Activated T-helper 1 cell treated with anti-CD3 and anti-CD28 coated beads, Interleukin-2, amount 50 U/mL, for 16 hours (primary cell): ENCODE results near the gene TTLL11.
"Not testable (repeated sequence)": the region's sequence is repeated elsewhere in the genome, so short reads cannot be mapped to it uniquely, and the experiment has no call there.

ENCODE experiments used
- DNase-seq, 2 donors: peaks; one replicate each; pipeline ENCODE4 v3.0.0-alpha.2; 2020; ENCODE audit warnings: low read depth in 1 of 2, low spot score in 1 of 2

The TTLL11 gene

DNA sequence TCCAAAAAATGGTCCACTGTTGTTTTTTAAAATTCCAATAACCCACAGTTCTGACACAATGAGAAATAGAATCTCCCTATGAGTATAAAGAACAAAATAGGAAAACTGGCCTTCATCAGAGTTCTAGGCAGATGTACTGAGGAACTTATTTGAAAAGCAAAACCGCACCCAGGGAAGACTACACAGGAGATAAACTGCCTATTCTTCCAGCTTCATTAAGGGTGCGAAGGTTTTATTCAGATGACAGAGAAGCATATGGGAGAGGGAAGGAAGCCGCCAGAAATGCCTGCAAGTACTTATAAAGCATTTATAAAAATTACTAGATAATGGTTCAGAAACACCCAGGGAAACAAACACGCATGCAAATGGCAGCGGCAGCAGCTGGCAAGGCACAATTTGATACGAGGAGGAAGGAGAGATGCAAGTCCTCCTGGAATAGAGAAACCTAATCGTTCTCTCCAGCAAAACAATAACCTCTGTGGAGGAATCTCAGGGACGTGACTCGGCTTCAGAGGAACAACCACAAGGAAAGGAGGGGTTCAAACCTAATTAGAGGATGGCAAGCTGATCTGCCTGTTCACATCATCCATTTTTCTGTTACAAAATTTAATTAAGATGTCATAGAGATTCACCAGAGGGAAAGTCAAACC is 9.0 kb downstream of the TTLL11 start:
- no peak for DNase-seq

DNA sequence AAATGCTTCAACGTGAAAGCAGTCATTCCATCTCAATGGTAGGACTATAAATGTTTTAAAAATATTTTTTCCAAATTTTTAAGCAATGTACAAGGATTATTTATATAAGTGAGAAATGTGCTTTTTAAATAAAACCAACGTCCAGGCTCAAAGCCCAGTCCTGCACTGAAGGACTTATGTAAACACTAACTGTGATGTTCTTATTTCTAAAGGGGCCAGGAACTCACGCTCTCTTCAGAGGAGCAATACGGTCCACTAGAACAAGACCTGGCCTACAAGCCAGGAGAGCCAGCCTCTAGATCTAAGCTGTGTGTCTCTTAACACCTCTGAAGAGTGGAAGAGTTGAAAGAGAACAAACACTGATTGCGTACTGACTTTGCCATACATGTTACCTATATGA is 12.1 kb downstream of the TTLL11 start:
- no peak for DNase-seq

DNA sequence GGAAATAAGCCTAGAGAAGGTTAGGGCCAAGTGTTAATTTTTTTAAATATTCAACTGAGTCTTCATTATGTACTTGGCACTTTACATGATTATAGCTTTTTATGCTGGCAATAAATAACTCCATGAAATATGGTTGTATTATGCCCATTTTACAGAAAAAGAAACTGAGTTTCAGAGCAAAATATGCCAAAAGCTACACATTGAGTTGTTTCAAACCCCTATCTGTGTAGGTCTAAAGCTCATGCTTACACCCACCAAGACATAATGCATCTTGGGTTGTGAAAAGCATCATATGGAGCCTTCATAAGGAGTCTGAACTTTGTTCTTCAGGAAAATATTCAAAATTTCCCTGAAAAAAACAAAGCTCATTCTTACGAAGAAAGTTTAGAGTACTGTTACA is 14.6 kb downstream of the TTLL11 start:
- DNase-seq, result no peak

DNA sequence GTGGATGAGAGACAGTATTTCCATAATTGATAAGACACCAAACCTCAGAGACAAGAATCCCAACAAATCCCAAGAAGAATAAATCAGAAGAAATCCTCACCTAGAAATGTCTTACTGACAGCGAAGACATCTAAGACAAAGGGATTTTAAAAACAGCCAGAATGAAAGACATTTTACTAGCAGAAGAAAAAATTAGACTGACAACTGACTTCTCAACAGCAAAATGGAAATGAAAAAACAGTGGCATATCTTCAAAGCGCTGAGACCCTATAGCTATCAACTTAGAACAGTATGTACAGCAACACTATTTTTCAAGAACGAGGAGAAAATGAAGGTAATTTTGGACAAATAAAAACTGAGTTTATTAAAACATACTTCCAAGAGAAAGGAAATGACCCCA is 16.3 kb downstream of the TTLL11 start:
- no peak for DNase-seq

DNA sequence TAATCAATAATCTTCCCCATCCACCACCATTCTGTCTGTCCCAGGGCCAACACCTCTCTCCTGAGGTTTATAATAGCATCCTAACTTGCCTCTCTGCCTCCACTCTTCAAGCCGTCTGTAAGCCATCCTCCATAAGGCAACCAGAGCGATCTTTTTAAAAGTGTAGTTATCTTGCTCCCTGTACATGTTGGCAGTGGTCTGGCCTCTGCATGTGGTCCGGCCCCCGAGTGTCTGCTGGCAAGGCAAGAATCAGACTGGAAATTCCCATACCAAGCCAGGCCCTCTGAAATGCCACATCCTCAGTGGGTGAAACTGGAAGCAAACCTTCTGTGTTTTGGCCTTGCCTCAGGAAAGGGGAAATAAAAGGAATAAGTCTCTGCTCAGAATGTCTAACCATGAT is 17.0 kb downstream of the TTLL11 start:
- DNase-seq, result no peak

DNA sequence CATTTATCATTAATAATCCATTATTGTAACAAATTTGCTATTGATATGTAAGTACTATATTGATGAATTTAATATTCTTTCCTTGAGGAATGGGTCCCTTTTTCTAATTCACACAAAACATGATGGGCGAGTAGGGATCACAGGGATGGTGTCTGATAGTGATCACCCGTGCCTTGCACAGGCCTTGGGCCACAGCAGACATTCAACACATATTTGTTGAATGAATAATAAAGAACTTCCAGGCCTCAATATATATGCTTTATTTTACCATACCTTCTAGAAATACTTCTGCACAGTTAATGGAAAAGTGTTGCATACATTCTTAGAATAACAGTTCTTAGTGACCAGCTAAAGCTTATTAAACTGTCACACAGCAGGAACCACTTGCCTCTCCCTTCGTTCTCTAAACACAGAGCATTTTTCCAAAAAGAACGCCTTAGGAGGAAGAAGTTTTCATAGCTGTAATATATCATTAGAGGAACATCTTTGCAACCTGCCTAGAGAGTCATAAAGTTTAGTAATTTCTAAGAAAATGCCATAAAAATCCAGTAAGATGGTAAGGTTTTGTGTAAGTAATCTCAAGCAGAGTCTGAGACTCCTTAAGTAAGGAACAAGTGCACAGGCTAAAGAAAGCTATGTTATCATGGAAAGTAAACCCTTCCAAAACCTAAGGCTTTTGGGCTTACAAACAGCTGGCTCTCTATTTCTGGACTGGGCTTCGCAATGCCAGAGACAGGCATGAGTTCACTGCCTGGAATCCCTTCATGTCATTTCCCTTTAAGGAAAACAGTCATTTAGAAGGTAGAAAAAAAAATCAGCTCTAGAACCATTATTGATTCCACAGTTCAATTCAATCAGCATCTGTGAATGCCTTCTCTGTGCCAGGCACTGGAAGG is 17.7 kb downstream of the TTLL11 start:
- no peak for DNase-seq

DNA sequence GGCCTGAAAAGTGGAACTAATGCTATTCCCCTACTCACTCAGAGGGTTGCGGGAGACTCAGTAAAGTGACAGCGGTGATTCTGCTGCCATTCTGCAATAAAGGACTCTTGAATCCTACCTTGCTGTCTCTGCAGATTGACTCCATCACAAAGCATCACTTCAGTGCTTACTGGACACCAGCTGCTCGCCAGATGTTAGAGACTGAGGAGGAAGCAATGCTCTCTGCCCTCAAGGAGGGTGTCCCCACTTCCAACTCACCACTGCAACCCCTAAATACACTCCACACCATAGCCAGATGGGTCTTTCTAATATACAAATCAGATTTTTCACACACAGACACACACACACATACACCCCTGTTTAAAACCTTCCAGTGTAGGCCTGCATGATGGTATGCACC is 21.4 kb downstream of the TTLL11 start:
- no peak for DNase-seq

DNA sequence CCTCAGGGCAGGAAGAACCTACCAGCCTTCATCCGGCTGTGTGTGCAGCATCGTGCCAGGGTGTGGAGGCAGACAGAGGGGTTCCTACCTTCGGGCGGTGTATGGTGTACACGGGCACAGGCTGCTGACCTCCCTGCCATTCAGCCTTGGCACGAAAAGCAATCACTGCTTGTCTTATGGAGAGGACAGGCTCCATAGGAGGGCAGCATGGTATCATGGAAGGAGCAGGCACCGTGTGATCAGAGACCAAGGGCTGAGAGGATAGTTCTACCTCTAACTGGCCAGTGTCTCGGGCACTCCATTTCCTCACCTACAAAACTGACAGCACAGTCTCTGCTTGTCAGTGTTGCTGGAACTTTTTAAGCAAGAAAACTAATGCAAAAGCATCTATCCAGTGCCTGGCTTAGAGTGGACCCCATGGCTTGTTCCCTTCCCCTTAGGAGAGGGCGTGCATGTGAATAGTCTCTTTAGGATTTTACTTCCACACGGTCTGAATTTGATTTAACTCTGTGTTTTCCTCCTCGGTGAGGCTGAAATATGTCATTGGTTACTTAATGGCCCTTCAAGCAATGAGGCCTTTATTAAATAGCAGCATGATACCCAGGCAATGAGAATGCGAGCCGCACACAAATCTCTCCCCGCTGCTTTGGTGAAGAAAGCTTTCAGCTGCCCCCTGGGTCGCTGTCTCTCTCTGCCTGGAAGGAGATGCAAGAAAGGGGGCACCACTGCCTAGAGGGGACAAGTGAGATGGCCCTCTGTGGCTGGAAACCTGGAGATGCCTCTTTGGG is 22.2 kb downstream of the TTLL11 start:
- no peak for DNase-seq

DNA sequence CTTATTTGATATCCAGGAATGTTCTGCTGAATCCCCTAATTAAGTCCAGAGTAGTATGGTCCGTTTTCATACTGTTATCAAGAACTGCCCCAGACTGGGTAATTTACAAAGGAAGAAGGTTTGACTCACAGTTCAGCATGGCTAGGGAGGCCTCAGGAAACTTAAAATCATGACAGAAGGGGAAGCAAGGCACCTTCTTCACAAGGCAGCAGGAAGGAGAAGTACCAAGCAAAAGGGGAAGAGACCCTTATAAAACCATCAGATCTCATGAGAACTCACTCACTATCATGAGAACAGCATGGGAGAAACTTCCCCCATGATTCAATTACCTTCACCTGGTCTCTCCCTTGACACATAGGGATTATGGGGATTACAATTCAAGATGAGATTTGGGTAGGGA is 26.4 kb downstream of the TTLL11 start:
- not testable (repeated sequence) for DNase-seq

DNA sequence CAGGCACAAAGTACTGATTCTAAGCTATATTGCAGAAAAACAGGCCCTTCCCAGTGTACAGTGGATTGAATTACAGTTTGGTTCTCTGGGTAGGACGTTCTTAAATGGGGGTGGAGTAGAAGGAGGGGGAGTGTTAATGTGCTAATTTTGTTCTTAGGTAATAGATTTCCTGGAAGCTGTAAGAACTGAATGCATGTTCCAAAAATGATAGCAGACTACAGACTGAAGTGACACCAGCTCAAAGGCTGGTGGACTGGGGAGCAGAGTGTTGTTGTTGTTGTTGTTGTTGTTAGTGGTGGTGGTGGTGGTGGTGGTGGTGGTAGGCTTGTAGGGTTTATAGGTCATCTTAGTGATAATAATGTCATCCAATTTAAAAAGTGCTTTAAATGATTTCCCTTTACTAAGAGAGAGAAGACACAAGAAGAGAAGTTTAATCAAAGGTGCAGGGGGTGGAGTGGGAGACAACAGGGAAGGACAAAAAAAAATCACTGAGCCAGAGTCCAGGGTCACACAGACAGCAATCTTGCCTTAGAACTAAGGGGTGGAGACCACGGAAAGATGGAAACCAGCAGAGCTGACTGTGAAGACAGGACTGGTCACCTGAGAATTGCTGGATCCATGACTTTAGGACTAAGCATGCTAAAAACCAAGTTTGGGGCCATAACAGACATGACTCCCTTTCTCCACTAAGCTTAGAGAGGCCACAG is 27.0 kb downstream of the TTLL11 start:
- DNase-seq, result no peak

DNA sequence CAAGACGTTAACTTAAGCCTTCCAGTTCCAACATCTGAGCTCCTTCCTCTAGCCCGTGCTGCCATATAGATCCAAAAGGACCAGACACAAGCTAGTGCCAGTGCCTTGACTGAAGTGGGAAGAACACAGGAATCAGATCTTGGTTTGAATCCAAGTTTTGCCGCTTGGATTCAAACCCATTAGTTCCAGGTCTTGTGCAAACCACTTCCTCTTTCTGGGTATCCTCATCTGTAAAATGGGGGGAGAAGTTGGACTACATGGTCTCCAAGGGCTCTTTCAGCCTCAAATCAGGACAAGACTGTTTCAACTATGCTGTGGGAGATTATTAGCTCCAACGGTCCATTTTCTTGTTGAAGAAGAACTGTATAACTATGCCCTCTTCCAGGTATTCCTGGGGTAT is 32.6 kb downstream of the TTLL11 start:
- no peak for DNase-seq

DNA sequence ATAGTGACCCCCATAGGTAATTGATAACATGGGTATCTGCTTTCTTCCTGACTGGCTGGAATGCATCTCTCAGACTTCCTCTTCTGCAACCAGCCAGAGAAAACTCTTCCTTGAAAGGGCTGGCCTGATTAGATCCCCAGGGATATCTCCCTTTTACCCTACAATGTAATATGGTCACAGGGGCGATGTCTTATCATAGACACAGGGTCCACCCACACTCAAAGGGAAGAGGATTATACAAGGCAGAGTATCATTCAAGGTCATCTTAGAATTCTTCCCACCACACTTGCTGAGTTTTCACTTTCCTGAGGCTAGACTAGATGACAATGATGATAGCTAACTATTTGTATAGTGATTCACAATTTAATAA is 33.2 kb downstream of the TTLL11 start:
- no peak for DNase-seq

DNA sequence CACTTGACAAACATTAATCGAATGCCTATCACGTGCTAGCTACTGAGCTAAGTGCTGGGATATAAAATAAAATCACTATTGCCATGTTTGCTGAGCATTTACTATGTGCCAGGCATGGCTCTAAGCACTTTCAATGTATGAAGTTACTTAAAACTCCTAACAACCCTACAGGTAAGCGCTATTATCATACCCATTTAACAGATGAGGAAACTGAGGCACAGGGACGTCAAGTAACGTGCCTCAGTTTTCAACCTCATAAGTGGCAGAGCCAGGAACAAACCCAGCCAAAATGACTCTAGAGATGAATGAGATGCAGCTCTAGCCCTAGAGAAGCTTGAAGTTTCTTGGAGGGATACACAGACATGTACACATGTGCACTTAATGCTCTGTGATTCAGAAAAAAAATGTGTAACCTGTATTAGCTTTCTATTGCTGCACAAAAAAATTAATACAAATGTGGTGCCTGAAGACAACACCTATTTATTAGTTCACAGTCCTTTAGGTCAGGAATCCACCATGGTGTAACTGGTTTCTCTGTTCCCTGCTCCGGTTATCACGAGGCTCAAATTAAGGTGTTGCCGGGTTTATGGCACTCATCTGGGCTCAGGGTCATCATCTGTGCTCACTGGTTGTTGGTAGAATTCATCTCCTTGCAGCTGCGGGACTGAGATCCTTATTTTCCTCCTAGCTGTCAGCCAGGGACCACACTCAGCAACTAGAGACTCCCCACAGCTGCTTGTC is 33.7 kb downstream of the TTLL11 start:
- DNase-seq, result no peak

DNA sequence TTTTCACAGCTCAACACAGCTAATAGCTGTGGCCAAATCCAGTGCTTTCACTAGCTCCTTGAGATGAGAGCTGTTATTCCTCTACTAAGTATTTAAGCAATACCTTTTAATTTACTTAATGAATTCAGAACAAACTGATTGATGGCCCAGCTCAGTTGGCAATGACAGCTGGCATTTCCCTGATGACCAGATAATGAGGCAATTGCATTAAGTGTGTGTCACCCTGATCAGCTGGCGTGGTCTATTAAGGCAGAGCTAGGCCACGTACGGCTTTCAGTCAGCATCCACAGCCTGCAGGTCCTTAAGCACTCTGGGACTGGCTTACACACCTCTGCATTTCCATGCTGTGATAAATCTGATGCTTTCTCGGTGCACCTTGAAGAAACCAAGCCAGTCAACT is 34.4 kb downstream of the TTLL11 start:
- no peak for DNase-seq

DNA sequence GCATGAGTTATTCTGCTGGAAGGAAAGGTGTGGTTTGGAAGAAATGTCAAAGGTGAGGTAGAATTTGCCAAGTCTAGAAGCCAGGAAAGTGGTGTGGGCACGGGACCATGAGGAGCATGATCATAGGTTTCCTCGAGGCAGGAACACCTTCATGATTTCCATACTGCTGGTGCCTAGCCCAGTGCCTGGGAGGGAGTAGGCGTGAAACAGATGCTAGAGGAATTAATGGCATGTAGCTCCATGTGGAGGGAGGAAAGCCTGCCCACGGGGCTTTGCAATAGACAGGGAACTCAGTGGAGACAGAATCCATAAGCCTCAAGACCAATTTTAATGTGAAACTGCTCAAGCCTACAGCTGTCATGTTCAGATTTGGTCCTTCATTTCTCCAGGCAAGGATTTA is 35.1 kb downstream of the TTLL11 start:
- DNase-seq, result no peak

DNA sequence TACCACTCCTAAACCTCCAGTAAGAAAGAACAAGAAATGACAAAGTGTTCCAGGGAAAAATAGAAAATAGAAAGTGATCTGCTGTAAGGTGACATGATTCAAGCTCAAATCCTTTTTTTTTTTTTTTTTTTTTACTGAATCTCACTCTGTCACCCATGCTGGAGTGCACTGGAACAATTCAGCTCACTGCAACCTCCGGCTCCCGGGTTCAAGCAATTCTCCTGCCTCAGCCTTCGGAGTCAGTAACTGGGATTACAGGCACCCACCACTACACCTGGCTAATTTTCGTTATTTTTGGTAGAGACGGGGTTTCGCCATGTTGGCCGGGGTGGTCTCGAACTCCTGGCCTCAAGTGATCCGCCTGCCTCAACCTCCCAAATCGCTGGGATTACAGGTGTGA is 35.9 kb downstream of the TTLL11 start:
- no peak for DNase-seq

DNA sequence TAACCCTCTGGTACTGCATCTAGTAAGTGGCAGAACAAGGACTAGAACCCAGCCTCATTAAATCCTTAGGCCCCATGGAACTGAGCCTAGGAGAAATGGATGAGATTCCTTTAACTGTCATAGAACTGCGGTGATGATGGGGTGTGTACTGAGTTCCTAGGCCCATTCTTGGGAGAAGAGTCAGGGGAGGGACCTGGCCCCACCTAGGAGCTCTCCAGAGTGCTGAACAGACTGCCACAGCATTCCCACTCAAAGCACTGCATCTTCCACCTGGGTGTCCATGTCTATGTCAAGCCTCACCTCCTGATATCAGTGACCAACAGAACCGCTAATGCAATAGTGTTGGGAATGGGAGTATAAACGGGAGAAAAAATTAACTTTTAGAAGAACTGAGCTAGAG is 36.6 kb downstream of the TTLL11 start:
- DNase-seq, result no peak

DNA sequence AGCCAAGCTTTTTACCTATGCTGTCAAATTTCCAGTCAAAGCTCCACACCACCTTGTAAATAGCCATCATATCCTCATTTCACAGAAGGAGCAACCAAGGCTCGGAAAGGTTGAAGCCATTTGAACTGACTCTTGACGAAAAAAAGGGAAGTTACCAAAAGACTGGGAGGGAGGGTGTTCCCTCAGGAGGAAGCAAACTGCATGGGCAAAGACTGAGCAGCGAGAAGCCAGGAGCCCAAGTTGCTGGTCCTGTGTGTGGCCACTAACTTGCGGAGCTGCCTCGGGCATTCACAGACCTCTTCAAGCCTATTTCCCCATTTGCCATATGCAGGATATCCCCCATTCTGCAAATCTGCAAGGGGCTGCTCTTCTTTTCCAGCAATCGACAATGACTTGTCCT is 37.4 kb downstream of the TTLL11 start:
- no peak for DNase-seq

DNA sequence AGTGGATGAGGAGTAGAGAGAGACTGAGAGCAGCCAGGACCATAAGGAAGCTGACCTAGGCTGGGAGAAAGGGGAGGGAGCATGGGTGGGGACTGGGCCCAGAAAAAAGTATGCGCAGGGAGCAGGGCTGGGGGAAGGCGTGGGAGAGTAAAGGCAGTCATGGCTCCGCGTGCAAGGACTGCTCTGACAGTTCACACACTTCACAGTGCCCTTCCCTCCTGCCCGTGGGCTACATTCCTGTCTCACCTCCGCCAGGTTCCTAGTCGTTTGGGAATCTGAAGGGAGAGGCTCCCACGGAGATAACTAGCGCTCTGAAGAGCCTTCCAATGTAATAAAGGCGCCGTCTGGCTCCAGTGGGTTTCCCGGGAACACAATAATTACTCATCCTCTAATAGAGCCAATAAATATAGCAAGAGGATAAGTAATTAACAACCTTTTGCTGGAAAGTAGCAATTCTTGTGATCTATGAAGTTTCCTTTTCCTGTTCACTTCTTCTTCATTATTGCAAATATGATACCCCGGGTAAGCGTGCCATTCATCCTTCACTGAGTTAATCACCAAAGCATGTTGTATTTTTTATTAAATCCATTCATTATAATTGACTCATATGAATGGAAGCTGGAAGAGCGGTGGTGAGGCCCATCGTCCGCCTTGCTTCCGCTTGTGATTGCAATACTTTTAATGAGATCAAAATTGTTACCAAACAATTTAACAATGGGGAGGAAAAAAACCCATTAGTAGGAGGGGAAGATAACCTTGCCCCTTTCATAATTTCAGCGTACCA is 39.3 kb downstream of the TTLL11 start:
- no peak for DNase-seq

DNA sequence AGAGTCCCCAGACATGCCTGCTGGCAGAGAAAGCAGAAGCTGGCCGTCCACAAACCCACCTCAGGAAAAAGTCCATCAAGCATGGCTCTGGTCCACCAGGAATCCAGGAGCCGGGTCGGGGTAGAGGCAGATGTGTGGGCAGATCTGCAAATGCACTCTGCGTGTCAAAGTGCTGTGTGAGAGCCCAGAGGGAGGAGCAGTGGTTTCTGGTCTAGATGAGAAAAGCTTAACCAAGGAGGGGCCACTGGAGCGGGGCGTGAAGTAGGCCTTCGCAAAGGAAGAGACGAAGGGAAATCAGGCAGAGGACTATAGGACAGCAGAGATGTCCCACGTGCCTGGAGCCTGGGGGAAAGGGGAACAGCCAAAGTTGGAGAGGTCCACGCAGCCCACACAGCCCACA is 40.0 kb downstream of the TTLL11 start:
- DNase-seq, result no peak
